G401 (cell line): ENCODE measurements around the gene TOLLIP. TPM values are rescaled to one million over a fixed set of nuclear protein-coding genes. Genes with fewer than 3 reads are reported as not detected.

Experiments used
- DNase-seq: peaks from one replicate; pipeline ENCODE4 v3.0.0-alpha.2; 2015; ENCODE audit warnings: low spot score
- in situ Hi-C: cut with HindIII; loops from 2 replicates; pipeline ENCODE4 v1.10.0; 2016; ENCODE audit warnings: low sequenced_read_pairs, mixed read lengths
- total RNA-seq: library from RNA; depleted of rRNA; stranded (reverse); fragments of >200 nt; shearing (Covaris generic); gene quantifications from 2 replicates; pipeline ENCODE4 v1.2.3, GENCODE V29; 2014

TOLLIP gene
- total RNA-seq, 1 experiment from 2014 or later = 30.0 TPM

GRCh38 chr11:1289211-1289935 is 20.1 kb downstream of the TOLLIP start:
- DNase-seq = no peak
- in situ Hi-C loops = no loop called here

DNA sequence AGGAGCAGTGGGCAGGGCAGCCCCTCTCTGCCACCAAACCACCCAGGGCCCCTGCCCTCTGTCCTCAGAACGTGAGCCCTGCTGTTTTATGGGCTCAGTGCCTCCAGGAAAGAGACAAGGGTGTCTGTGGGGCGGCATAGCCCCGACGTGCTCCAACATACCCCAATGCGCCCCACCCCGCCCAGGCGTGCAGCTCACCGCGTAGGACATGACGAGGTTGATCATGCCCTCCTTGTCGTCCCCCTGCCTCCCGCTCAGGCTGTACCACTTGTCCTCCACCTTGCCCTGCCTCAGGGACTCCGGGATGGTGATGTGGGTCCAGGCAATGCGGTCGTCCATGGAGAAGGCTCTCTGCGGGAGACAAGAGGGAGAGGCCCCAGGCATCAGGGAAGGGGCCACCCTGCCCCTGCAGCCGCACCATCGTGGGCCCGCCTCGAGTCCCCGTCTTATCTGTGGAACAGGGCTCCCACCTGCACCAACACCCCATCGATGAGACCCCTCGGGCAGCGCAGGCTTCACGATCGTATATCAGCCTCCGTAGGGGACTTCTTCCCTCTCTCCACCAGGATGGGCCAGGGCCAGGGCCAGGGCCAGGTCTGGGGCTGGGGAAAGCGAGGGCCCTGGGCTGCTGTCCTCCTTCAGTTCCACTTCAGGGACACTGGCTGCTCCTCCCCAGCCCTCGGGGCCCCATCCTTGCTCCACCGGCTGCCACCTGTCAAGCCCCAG is 20.8 kb downstream of the TOLLIP start:
- no peak for DNase-seq
- in situ Hi-C loops = no loop called here

- in situ Hi-C loops = no loop called here
- no peak for DNase-seq
These were observed 21.5 kb downstream of the TOLLIP start for GRCh38 chr11:1287928-1288327.

DNA sequence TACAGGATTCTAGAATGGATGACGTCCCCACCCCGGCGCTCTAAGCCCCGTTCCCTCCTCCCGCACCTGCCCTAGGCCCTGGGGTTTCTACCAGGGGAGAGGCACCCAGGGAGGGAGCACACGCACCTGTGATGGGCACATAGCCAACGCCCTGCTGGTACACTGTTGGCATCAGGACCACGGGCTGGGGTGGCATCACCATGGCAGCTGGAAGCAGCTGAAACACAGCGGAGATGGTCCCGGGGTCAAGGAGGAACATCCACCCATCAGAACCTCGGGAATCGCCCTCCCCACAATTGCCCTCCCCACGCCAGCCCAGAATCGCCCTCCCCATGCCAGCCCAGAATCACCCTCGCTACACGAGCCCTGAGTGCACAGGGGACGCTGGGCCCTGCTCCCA is 23.6 kb downstream of the TOLLIP start:
- in situ Hi-C loops = no loop called here
- no peak for DNase-seq

DNA sequence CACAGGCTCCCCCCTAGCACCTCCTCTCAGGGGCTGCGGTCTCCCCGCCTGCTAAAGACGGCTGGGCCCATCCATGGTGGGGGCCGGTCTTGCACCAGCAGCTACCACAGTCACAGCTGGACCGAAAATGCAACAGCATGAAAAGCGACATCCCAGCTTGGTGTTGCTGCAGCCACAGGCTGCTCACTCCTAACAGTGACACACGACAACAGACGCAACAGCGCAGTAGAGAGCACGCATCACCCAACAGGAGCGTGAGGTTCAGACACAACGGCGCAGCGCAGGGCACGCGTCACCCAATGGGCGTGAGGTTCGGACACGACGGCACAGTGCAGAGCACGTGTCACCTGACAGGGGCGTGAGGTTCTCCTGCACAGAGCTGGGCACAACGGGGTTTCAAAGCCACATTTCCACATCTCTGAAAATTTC is 24.1 kb downstream of the TOLLIP start:
- in situ Hi-C loops = no loop called here

DNA sequence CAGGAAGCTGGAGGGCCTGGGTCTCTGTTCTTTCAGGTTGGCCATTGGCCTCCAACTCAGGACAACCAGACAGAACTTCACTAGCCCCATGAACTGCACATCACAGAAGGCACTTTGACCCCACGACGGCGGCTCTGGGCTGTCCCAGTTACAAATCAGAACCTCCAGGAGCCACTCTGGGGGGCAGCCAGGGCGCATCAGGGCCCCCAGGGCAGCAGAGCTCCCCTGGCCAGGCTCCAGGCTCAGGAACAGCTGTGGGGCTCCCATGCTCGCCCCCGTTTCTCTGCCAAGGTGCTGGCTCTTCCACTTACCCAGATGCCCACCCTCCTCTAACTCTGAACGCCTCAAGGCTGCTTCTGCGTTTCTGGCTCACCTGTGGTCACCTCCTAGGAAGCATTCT is 25.5 kb downstream of the TOLLIP start:
- no peak for DNase-seq
- in situ Hi-C loops = no loop called here

More for the DNA sequence above, 24.1 kb downstream of the TOLLIP start:
- DNase-seq = no peak

- in situ Hi-C loops = no loop called here
These were observed 26.3 kb downstream of the TOLLIP start for GRCh38 chr11:1283091-1283511.

DNA sequence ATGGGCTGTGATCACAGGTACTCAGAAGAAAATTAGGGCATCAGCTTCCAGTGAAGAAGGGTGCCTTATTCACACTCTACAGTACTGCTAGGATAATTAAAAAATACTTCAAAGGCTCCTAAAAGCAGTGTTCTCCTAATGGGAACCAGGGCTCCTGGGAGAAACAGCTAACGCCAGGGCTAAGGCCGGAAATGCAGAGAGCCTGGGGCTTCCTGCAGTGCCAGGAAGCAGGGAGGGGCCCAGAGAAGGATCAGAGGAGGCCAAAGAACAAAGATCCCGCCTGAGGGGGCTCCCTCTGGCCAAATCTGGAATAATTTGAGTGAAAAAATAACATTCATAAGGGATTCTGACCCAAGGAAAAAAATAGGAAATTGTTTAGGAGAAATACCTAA is 27.5 kb downstream of the TOLLIP start:
- no peak for DNase-seq
- in situ Hi-C loops = no loop called here

More at GRCh38 chr11:1283091-1283511, 26.3 kb downstream of the TOLLIP start:
- no peak for DNase-seq

DNA sequence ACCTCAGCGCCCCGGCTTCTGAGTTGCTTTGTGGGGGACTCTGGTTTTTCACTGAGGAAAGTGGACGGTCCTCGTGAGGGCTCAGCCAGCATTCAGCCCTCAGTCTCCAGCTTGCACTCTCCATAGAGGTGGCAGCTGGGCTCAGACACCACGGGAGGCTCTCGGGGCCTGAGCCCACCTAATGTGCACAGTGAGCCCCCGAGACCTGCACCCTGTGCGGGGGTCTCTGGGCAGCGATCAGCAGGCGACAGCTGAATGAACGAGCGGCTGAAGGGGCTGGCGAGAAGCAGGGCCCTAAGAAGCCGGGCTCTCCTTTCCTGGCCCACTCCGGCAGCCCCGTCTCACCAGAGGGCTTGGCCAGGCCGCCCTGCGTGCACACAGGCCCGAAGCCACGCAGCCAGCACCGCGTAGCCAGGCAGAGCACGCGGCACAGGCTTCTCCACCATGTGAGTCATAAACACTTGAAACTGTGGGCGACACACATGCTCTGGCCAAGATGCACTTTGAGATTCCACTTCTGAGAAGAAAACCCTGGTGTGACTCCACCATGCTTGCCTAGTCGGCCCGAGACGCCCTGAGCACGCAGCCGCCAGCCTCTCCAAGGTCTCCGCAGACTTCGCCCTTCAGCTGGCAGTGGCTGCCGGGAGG is 28.0 kb downstream of the TOLLIP start:
- no peak for DNase-seq
- in situ Hi-C loops = no loop called here

DNA sequence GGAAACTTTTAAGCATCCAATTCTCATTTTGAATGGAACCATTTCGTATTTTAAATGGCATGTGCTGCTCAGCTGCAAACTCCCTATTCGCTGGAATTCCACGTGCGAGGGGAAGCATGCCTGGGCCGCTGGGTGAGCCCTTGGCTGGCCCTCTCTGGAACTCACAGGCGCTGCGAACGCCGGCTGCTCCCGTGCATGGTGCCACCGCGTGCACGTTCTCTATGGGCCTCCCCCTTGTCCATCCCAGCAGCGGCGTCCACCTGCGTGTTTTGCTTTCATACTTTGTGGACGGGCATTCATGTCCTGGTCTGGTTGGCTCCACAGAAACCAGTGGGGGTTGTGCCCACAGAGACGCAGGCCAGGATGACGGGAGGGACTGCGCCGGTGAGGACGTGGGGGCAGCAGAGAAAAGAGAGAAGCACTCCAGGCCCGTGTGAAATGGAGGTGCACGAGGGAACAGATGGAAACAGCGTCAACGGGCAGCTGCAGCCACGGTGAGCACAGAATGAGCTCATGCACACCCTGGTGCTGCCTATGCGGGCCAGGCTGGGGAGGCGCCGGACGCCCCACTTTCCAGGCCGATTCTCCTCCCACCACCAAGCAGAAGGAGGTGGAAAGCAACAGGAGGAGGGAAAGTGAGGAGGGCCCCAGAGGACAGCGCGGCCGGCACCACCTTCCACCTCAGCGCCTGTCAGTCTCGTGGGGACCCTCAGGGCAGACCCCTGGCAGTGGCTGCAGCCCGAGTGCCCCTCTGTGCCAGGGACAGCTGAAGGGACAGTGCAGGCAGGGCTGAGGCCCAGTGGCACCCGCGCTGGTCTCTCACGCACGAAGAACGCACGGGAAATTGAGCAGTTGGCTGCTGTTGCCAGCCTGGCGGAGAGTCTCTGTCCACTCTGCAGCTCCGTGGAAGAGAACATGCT is 29.1 kb downstream of the TOLLIP start:
- in situ Hi-C loops = no loop called here
- DNase-seq = peak; percentile 72

DNA sequence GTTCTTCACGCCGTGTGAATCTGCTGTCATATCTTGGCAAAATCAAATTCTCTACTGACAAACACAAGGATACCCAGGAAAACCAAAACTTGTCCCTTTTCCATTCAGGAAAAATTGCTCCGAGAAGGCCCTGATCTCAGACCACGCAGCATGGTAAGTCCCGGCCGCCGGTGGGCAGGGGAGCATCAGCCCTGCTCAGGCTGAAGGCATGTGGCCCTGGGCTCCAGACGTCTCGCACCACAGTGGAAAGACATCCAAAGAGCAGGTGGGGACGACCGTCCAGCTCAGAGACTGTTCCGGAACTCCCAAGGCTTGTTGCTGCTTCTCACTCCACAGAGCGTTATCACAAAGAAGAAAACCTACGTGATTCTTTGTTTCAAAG is 29.8 kb downstream of the TOLLIP start:
- no peak for DNase-seq
- in situ Hi-C loops = no loop called here

- DNase-seq = no peak
- in situ Hi-C loops = no loop called here
These were observed 30.4 kb downstream of the TOLLIP start for GRCh38 chr11:1278766-1279673.

GRCh38 chr11:1277936-1278512 is 31.4 kb downstream of the TOLLIP start:
- in situ Hi-C loops = no loop called here
- no peak for DNase-seq

DNA sequence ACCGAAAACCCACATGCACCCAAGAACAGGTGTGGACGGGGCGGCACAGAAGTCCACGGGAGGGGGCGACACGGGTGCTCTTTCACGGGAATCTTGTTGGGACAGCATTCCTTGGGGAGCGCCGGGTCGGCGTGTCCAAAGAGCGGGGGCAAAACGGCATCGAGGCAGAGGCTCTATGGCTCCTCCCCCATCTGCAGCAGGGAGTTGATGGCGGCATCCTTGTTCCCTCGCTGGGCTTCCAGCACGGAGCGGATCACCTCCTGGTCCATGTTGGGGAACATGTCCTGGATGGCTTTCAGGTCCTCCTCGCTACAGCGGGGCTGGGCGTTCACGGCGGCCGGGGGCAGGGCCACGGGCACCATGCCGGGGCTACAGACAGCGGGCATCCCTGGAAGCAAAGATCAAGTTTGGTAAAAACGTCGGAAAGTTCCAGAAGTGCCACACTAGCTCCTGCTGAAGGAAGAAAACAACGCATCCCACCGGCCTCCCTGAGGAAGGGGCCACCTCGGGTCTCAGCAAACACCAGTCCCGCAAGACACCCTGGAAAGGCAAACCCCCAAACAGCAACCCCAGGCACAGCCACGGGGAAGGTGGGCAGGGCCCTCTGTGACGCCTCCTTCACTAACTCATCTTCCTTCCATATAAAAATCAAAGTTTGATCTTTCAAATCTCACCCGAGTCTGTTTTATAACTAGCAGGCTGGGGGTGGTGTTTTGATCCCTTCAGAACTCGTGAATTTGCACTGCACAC is 32.4 kb downstream of the TOLLIP start:
- in situ Hi-C loops = no loop called here
- DNase-seq = no peak

- in situ Hi-C loops = no loop called here
- peak; percentile 54 for DNase-seq
These were observed 33.2 kb downstream of the TOLLIP start for GRCh38 chr11:1276041-1276790.

- in situ Hi-C loops = no loop called here
- DNase-seq = no peak
These were observed 34.4 kb downstream of the TOLLIP start for GRCh38 chr11:1275021-1275420.

DNA sequence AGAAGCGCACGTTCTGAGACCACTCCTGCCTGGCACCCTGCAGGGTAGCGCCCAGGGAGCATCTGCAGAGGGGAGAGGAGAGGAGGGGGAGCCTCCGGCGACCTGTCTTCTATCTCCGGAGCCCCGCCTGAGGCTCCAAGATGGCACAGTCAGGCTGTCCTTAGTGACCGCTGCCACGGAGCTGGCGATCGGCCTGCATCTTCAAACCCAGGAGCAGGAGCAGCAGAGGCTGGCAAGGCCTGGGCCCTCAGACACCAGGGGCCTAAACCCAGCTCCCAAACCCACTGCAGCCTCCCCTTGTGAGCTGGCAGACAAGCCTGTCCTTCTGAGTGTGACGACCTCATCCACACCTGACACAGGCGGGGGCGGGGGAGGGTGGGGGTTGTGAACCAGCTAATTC is 34.9 kb downstream of the TOLLIP start:
- in situ Hi-C loops = no loop called here
- DNase-seq = no peak
